Measurements from ENCODE around the gene HCCS.

DNA sequence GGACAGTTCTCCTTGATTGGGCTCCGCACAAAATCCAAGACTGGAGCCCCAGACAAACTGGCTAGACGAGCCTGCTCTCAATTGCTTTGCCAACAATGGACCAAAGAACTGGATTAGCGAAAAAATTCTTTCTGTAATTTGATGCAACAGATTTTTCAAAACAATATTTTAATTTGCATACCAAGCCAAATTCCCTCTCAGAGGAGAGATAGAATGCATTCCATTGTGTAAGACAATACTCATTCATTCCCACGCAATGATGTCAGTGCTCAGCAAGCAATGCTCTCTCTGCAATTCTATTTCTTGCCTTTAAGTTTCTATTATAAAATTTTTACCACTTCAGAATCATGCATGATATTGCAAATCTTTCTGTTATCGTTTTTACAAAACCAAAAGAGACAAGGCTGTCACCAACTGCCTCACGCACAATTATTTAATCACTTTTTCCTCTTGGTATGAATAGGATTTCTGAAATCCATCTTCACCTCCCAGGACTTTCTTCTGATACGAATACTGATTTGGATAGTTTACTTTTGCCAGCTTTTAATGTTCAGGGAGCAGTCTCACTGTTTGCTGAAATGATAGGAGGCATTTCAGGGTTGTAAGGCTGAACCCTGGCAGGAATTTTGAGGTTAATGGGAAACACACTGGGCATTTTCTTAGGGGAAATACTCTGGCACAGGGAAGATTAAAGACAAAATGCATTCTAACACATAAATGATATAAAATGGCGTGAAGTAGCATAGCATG, 46.1 kb upstream of the HCCS start:
- TF ChIP-seq CTCF (IDR thresholded peaks at IDR 0.05) = no peak
- TF ChIP-seq EZH2 (IDR thresholded peaks at IDR 0.05; ENCODE audit: borderline replicate concordance, insufficient read depth, low read depth, low read length, poor library complexity, severe bottlenecking) = no peak
